HCT116 (cell line): ENCODE data around the gene ZNF439. TPM values are rescaled to one million over a fixed set of nuclear protein-coding genes. Genes with fewer than 3 reads are reported as not detected.

Source experiments
- ATAC-seq: fragments of 200-7000 bp; cut with Tn5 transposase; 2 replicates; pipeline ENCODE4 v1.9.1; 2020; ENCODE audit warnings: mild to moderate bottlenecking, moderate library complexity
- BruUV-seq: library from RNA; stranded (reverse); fragments of 400-500 nt; replicated peaks from 2 replicates; lab custom pipeline; 2021; lab: Mats Ljungman, UMichigan
- CTCF ChIA-PET: fragments of 300-600 bp; sonication (Branson Sonifier 250); formaldehyde crosslinking; loops from one replicate; lab custom pipeline; 2021; ENCODE audit warnings: antibody characterized with exemption; lab: Charles Lee
- POLR2A ChIA-PET: fragments of 300-600, 350-600 bp; sonication (Branson Sonifier 250); formaldehyde crosslinking; loops from one replicate; lab custom pipeline; 2021; ENCODE audit warnings: antibody characterized with exemption; lab: Charles Lee
- RAD21 ChIA-PET, 2 experiments: fragments of 300-600 bp; sonication (Branson Sonifier 250); formaldehyde crosslinking; loops; one replicate each; lab custom pipeline; 2023; ENCODE audit warnings: low total read pairs in 2 of 2; ENCODE audit not compliant: uncharacterized antibody in 2 of 2, unreplicated experiment in 2 of 2, low non-redundant PET in 1 of 2; lab: Charles Lee
- DNase-seq: peaks from one replicate; pipeline ENCODE4 v3.0.0-alpha.2; 2010; ENCODE audit warnings: low read depth, low spot score
- H2AFZ ChIP-seq: fragments of 200-600 bp; shearing (Covaris generic), sonication (generic); 2 replicates; pipeline ENCODE4 v1.6.1; 2017; ENCODE audit warnings: low read depth, mixed run types, mixed read lengths, antibody characterized with exemption, low read length; ENCODE audit not compliant: poor library complexity, severe bottlenecking
- H3K27ac ChIP-seq: 2 replicates; pipeline ENCODE4 v1.5.1; 2012; ENCODE audit warnings: low read depth, low read length
- H3K27me3 ChIP-seq: fragments of 200-600 bp; sonication (generic); 2 replicates; pipeline ENCODE4 v1.6.1; 2016; ENCODE audit warnings: mixed run types, low read length, mixed read lengths; ENCODE audit not compliant: insufficient read depth
- H3K36me3 ChIP-seq, 2 experiments: fragments of 200-500 bp in 1 of 2; fragments of 200-600 bp in 1 of 2; sonication (Bioruptor generic) in 1 of 2; sonication (generic) in 1 of 2; 2 replicates each; pipeline versions ENCODE4 v1.5.1 to v1.6.1; 2014 to 2016; ENCODE audit warnings: low read length in 2 of 2, inconsistent platforms in 1 of 2, mixed read lengths in 1 of 2, mixed run types in 1 of 2; ENCODE audit not compliant: insufficient read depth in 2 of 2, control insufficient read depth in 1 of 2
- H3K4me1 ChIP-seq, 2 experiments: fragments of 200-600 bp in 1 of 2; sonication (generic) in 1 of 2; 2 replicates each; pipeline versions ENCODE4 v1.5.1 to v1.6.1; 2012 to 2017; ENCODE audit warnings: low read length in 2 of 2, inconsistent platforms in 1 of 2, mild to moderate bottlenecking in 1 of 2, mixed read lengths in 1 of 2, mixed run types in 1 of 2, moderate library complexity in 1 of 2; ENCODE audit not compliant: insufficient read depth in 2 of 2, control insufficient read depth in 1 of 2
- H3K4me2 ChIP-seq: fragments of 200-600 bp; sonication (generic); 2 replicates; pipeline ENCODE4 v1.6.1; 2017; ENCODE audit warnings: mixed run types, low read length, mixed read lengths
- H3K4me3 ChIP-seq, 2 experiments: fragments of 200-600 bp in 1 of 2; sonication (generic) in 1 of 2; replicated peaks in 1 of 2; 2 replicates each; pipeline ENCODE4 v1.5.1; 2011 to 2016; ENCODE audit warnings: low read length in 2 of 2, control low read depth in 1 of 2, low read depth in 1 of 2, mild to moderate bottlenecking in 1 of 2, mixed read lengths in 1 of 2, mixed run types in 1 of 2
- H3K79me2 ChIP-seq: fragments of 200-600 bp; sonication (generic); 2 replicates; pipeline ENCODE4 v1.6.1; 2017; ENCODE audit warnings: mild to moderate bottlenecking, mixed run types, low read length, moderate library complexity, mixed read lengths; ENCODE audit not compliant: insufficient read depth
- H3K9ac ChIP-seq: fragments of 200-600 bp; sonication (generic); 2 replicates; pipeline ENCODE4 v1.6.1; 2016; ENCODE audit warnings: low read length, mixed read lengths
- H3K9me2 ChIP-seq: fragments of 200-600 bp; sonication (generic), shearing (Covaris generic); 2 replicates; pipeline ENCODE4 v1.6.1; 2017; ENCODE audit warnings: mixed run types, mild to moderate bottlenecking, moderate library complexity; ENCODE audit not compliant: insufficient read depth
- H3K9me3 ChIP-seq, 2 experiments: fragments of 200-500 bp in 1 of 2; fragments of 200-600 bp in 1 of 2; sonication (Bioruptor generic) in 1 of 2; sonication (generic) in 1 of 2; 2 replicates each; pipeline ENCODE4 v1.6.1; 2014 to 2017; ENCODE audit warnings: low read length in 2 of 2, mixed read lengths in 2 of 2, inconsistent platforms in 1 of 2, low read depth in 1 of 2, mild to moderate bottlenecking in 1 of 2, mixed run types in 1 of 2, moderate library complexity in 1 of 2; ENCODE audit not compliant: control insufficient read depth in 1 of 2, insufficient read depth in 1 of 2
- H4K20me1 ChIP-seq: fragments of 200-600 bp; sonication (generic), shearing (Covaris generic); 2 replicates; pipeline ENCODE4 v1.6.1; 2017; ENCODE audit warnings: mixed run types, mild to moderate bottlenecking, moderate library complexity; ENCODE audit not compliant: insufficient read depth
- CBX3 ChIP-seq: IDR thresholded peaks from 2 replicates; pipeline ENCODE4 v1.6.1; 2012; ENCODE audit warnings: low read depth
- EGR1 ChIP-seq: IDR thresholded peaks from 2 replicates; pipeline ENCODE4 v1.6.1; 2012; ENCODE audit warnings: low read depth
- ELF1 ChIP-seq: IDR thresholded peaks from 2 replicates; pipeline ENCODE4 v1.6.1; 2012; ENCODE audit warnings: low read depth, borderline replicate concordance
- EZH2 ChIP-seq: fragments of 200-600 bp; sonication (generic); IDR thresholded peaks from 2 replicates; pipeline ENCODE4 v1.6.1; 2017; ENCODE audit warnings: antibody characterized with exemption, mixed run types
- FOSL1 ChIP-seq: IDR thresholded peaks from 2 replicates; pipeline ENCODE4 v1.6.1; 2012; ENCODE audit warnings: low read depth
- JUND ChIP-seq: IDR thresholded peaks from 2 replicates; pipeline ENCODE4 v1.6.1; 2012
- POLR2A ChIP-seq: IDR thresholded peaks from 2 replicates; pipeline ENCODE4 v1.7.0; 2011; ENCODE audit warnings: borderline replicate concordance; ENCODE audit not compliant: insufficient read depth, insufficient read length; ENCODE audit errors: extremely low read depth
- POLR2AphosphoS5 ChIP-seq: IDR thresholded peaks from 2 replicates; pipeline ENCODE4 v1.6.1; 2011; ENCODE audit warnings: mild to moderate bottlenecking, low read depth, low read length, moderate library complexity
- RAD21 ChIP-seq: IDR thresholded peaks from 2 replicates; pipeline ENCODE4 v1.6.1; 2012; ENCODE audit warnings: low read depth, mild to moderate bottlenecking
- SIN3A ChIP-seq: IDR thresholded peaks from 2 replicates; pipeline ENCODE4 v1.6.1; 2012; ENCODE audit warnings: low read depth
- SRF ChIP-seq: IDR thresholded peaks from 2 replicates; pipeline ENCODE4 v1.6.1; 2012; ENCODE audit warnings: low read depth
- YY1 ChIP-seq: IDR thresholded peaks from 2 replicates; pipeline ENCODE4 v1.6.1; 2011; ENCODE audit warnings: low read length, low read depth, moderate library complexity, mild to moderate bottlenecking; ENCODE audit not compliant: insufficient replicate concordance; ENCODE audit errors: extremely low read depth
- ZFX ChIP-seq: fragments of 450-650 bp; IDR thresholded peaks from 2 replicates; pipeline ENCODE4 v1.6.1; 2017
- ZNF274 ChIP-seq: fragments of 200-500 bp; sonication (Bioruptor generic); IDR thresholded peaks from 2 replicates; pipeline ENCODE4 v1.6.1; 2014; ENCODE audit warnings: mild to moderate bottlenecking, low read depth, low read length, inconsistent platforms
- intact Hi-C: fragments of 100-400 bp; cut with micrococcal nuclease; formaldehyde crosslinking; loops from 2 replicates; pipeline ENCODE4 v1.10.0; 2022
- total RNA-seq: library from RNA; stranded (reverse); gene quantifications from one replicate; pipeline ENCODE4 v1.2.1, GENCODE V29; 2021; ENCODE audit not compliant: unreplicated experiment
- TF ChIP-seq, protein P1 (sequence below): IDR thresholded peaks from 2 replicates; pipeline ENCODE4 v1.6.1; 2012
- TF ChIP-seq, protein P2 (sequence below): IDR thresholded peaks from 2 replicates; pipeline ENCODE4 v1.6.1; 2011; ENCODE audit warnings: mild to moderate bottlenecking, low read length, moderate library complexity; ENCODE audit not compliant: insufficient replicate concordance; ENCODE audit errors: extremely low read depth
- TF ChIP-seq, protein P3 (sequence below): IDR thresholded peaks from 2 replicates; pipeline ENCODE4 v1.6.1; 2012

Gene ZNF439
- total RNA-seq, 1 experiment from 2014 or later = not detected

- Histone ChIP-seq H3K4me3 (no peak overlapping the region), H3K27ac (no peak overlapping the region), H3K27me3 (no peaks in the 10 kb centered on the region), H3K9ac (no peak overlapping the region), H3K9me3 (peaks cover 5 to 8% of the 10 kb centered on the region in 2 experiments; a peak in 2 of 4 replicates), H2AFZ (no peak overlapping the region), H3K4me2 (no peak overlapping the region), H3K36me3 (no peaks in the 10 kb centered on the region), H3K9me2 (no peaks in the 10 kb centered on the region), H3K4me1 (no peaks in the 10 kb centered on the region), H4K20me1 (no peaks in the 10 kb centered on the region), H3K79me2 (no peaks in the 10 kb centered on the region)
- intact Hi-C loops = no loop called here
- DNase-seq = no peak
- ATAC-seq = no peak
- CTCF ChIA-PET = no interaction called here
- POLR2A ChIA-PET = no interaction called here
- BruUV-seq = no TSS peak
- RAD21 ChIA-PET = no interaction called here
- no peak for TF ChIP-seq EGR1
Observed at GRCh38 chr19:11902228-11902627, 53.7 kb downstream of the ZNF439 start.

- no peaks in the 10 kb centered on the region for H3K36me3 ChIP-seq
- ChIA-PET CTCF (no interaction called here), POLR2A (no interaction called here), RAD21 (no interaction called here)
- no peaks in the 10 kb centered on the region for H3K4me1 ChIP-seq
- no peak for DNase-seq
- no peak overlapping the region for H2AFZ ChIP-seq
- H3K9me2 ChIP-seq = no peaks in the 10 kb centered on the region
- intact Hi-C loops = no loop called here
- no peak for ATAC-seq
- peaks cover 5 to 8% of the 10 kb centered on the region in 2 experiments; a peak in 2 of 4 replicates for H3K9me3 ChIP-seq
- H3K4me2 ChIP-seq = no peak overlapping the region
- no peak overlapping the region for H3K27ac ChIP-seq
- no peak overlapping the region for H3K4me3 ChIP-seq
- no peaks in the 10 kb centered on the region for H3K79me2 ChIP-seq
- no peaks in the 10 kb centered on the region for H4K20me1 ChIP-seq
- TF ChIP-seq, protein P1, sequence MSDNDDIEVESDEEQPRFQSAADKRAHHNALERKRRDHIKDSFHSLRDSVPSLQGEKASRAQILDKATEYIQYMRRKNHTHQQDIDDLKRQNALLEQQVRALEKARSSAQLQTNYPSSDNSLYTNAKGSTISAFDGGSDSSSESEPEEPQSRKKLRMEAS = no peak
- TF ChIP-seq EGR1 (no peak), ZFX (no peak), JUND (no peak), SIN3A (no peak), POLR2A (no peak), ZNF274 (no peak), SRF (no peak), RAD21 (no peak), ELF1 (no peak), POLR2AphosphoS5 (no peak), EZH2 (no peak), CBX3 (no peak), YY1 (no peak), FOSL1 (no peak)
- TF ChIP-seq, protein P2, sequence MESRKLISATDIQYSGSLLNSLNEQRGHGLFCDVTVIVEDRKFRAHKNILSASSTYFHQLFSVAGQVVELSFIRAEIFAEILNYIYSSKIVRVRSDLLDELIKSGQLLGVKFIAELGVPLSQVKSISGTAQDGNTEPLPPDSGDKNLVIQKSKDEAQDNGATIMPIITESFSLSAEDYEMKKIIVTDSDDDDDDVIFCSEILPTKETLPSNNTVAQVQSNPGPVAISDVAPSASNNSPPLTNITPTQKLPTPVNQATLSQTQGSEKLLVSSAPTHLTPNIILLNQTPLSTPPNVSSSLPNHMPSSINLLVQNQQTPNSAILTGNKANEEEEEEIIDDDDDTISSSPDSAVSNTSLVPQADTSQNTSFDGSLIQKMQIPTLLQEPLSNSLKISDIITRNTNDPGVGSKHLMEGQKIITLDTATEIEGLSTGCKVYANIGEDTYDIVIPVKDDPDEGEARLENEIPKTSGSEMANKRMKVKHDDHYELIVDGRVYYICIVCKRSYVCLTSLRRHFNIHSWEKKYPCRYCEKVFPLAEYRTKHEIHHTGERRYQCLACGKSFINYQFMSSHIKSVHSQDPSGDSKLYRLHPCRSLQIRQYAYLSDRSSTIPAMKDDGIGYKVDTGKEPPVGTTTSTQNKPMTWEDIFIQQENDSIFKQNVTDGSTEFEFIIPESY = no peak
- TF ChIP-seq, protein P3, sequence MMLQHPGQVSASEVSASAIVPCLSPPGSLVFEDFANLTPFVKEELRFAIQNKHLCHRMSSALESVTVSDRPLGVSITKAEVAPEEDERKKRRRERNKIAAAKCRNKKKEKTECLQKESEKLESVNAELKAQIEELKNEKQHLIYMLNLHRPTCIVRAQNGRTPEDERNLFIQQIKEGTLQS = no peak
- H3K27me3 ChIP-seq = no peaks in the 10 kb centered on the region
- H3K9ac ChIP-seq = no peak overlapping the region
- BruUV-seq = no TSS peak
Observed at GRCh38 chr19:11905928-11906327, 57.4 kb downstream of the ZNF439 start.
